ENCODE data around the gene ALX4. TPM values are rescaled to one million over a fixed set of nuclear protein-coding genes. Genes with fewer than 3 reads are reported as not detected.

Gene ALX4
- polyA plus RNA-seq, 4 donors, result 0.04 TPM; not detected in 3

DNA sequence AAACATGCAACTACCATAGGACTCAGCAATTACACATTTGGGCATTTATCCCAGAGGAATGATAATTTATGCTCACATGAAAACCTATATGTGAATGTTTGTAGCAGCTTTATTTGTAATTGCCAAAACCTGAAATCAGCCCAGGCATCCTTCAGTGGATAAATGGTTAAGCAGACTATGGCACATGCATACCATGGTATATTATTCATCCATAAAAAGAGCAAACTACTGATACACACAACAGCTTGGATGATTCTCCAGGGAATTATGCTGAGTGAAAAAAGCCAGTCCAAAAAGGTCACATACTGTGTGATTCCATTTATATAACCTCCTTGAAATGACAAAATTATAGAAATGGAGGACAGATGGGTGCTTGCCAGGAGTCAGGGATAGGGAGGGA is 86.7 kb downstream of the ALX4 start:
- DNase-seq (no peak), FAIRE-seq (no peak)
- no peak overlapping the region for H3K4me3 ChIP-seq (ENCODE audit: low read depth in 1 of 3, low read length in 3 of 3)
- no peaks in the 10 kb centered on the region for H3K4me1 ChIP-seq (ENCODE audit: control insufficient read depth in 3 of 3, insufficient read depth in 2 of 3, low read depth in 1 of 3, low read length in 2 of 3)
- H3K9me3 ChIP-seq (ENCODE audit: control insufficient read depth in 2 of 2, insufficient read depth in 1 of 2, low read depth in 1 of 2, low read length in 1 of 2), result no peaks in the 10 kb centered on the region
- peaks cover 0 to 7% (median 0%) of the 10 kb centered on the region in 3 donors for H3K36me3 ChIP-seq (ENCODE audit: control insufficient read depth in 3 of 3, insufficient read depth in 2 of 3, low read depth in 1 of 3, low read length in 3 of 3)
- no peak overlapping the region for H3K27ac ChIP-seq (ENCODE audit: low read depth in 1 of 3, low read length in 2 of 3)
- H3K27me3 ChIP-seq (ENCODE audit: control insufficient read depth in 3 of 3, insufficient read depth in 3 of 3, low read length in 3 of 3), result no peaks in the 10 kb centered on the region

DNA sequence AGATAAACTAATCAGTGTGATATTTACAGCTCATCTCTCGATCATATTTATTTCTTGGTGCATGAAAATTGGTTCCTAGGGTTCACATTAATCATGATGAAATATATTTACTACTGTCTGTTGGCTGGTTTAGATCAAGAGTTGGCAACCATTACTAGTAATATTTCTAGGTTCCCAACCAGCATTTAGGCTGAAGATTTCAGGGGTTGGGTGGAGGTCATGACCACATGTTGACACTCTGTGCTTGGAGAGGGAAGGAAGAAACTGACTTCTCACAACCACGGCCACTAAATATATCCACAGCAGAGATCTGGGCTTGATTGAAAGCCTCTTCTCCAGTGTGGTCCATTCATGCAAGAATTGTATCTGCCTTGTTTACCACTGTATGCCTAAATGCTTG is 87.9 kb downstream of the ALX4 start:
- H3K27ac ChIP-seq (ENCODE audit: low read depth in 1 of 3, low read length in 2 of 3), result no peak overlapping the region
- no peaks in the 10 kb centered on the region for H3K9me3 ChIP-seq (ENCODE audit: control insufficient read depth in 2 of 2, insufficient read depth in 1 of 2, low read depth in 1 of 2, low read length in 1 of 2)
- DNase-seq (no peak), FAIRE-seq (no peak)
- no peaks in the 10 kb centered on the region for H3K4me1 ChIP-seq (ENCODE audit: control insufficient read depth in 3 of 3, insufficient read depth in 2 of 3, low read depth in 1 of 3, low read length in 2 of 3)
- peaks cover 0 to 7% (median 0%) of the 10 kb centered on the region in 3 donors for H3K36me3 ChIP-seq (ENCODE audit: control insufficient read depth in 3 of 3, insufficient read depth in 2 of 3, low read depth in 1 of 3, low read length in 3 of 3)
- H3K4me3 ChIP-seq (ENCODE audit: low read depth in 1 of 3, low read length in 3 of 3), result no peak overlapping the region
- 65 to 89% (median 84%) methylated on average over 2 of the region's 2 CpGs for WGBS, 3 donors
- no peaks in the 10 kb centered on the region for H3K27me3 ChIP-seq (ENCODE audit: control insufficient read depth in 3 of 3, insufficient read depth in 3 of 3, low read length in 3 of 3)

GRCh38 chr11:44221456-44221855 is 88.5 kb downstream of the ALX4 start:
- Histone ChIP-seq H3K27me3 (ENCODE audit: control insufficient read depth in 3 of 3, insufficient read depth in 3 of 3, low read length in 3 of 3) (no peaks in the 10 kb centered on the region), H3K36me3 (ENCODE audit: control insufficient read depth in 3 of 3, insufficient read depth in 2 of 3, low read depth in 1 of 3, low read length in 3 of 3) (peaks cover 0 to 5% (median 0%) of the 10 kb centered on the region in 3 donors), H3K4me3 (ENCODE audit: low read depth in 1 of 3, low read length in 3 of 3) (no peak overlapping the region), H3K9me3 (ENCODE audit: control insufficient read depth in 2 of 2, insufficient read depth in 1 of 2, low read depth in 1 of 2, low read length in 1 of 2) (no peaks in the 10 kb centered on the region), H3K4me1 (ENCODE audit: control insufficient read depth in 3 of 3, insufficient read depth in 2 of 3, low read depth in 1 of 3, low read length in 2 of 3) (no peaks in the 10 kb centered on the region), H3K27ac (ENCODE audit: low read depth in 1 of 3, low read length in 2 of 3) (no peak overlapping the region)
- FAIRE-seq (no peak), DNase-seq (no peak)
- WGBS, 3 donors, result 71 to 95% (median 88%) methylated on average over 3 of the region's 3 CpGs

DNA sequence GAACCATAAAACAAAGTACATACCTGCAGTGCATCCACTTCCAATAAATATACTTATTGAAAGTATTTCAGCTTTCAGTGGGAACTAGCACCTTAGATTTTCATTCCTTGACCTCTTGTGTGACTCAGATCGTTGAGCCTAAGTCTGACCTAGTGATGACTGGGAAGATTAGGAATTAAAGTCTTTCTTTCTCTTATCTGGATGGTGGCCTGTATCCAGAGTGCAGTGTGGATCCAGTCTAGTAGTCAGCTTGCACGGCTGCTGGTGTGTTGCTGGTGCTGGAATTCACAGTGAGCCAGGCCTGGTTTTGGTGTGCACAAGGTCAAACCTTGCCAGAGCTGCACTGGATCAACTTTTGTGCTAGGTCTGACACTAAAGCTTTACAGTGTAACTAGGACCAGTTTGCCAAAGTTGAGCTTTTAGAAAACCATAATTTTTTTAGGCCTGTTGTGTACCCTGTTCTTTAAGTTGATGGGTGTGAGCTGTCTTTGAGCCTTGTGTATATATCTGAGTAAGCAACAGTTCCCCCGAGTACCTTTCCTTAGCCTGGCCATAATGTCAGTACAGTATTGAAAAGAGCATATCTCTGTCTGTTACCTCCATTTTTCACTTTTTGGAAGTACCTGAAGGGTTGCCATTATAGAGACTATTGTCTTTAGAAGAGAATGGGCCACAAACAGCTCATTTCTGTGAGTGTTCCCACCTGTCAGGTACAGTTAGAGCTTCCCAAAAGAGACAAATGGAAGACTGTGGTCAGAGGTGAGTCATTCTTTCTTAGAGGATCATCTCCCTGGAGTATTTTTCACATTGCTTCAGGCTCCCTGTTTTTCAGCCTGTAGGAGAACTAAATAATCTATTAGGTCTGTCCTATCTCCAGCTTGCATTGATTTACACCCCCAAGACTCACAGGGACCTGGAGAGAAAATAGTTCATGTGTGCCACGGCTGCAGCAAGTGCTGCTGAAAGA is 89.8 kb downstream of the ALX4 start:
- FAIRE-seq (no peak), DNase-seq (no peak)
- Histone ChIP-seq H3K4me1 (ENCODE audit: control insufficient read depth in 3 of 3, insufficient read depth in 2 of 3, low read depth in 1 of 3, low read length in 2 of 3) (no peaks in the 10 kb centered on the region), H3K27ac (ENCODE audit: low read depth in 1 of 3, low read length in 2 of 3) (no peak overlapping the region), H3K36me3 (ENCODE audit: control insufficient read depth in 3 of 3, insufficient read depth in 2 of 3, low read depth in 1 of 3, low read length in 3 of 3) (peaks cover 0 to 4% (median 0%) of the 10 kb centered on the region in 3 donors), H3K27me3 (ENCODE audit: control insufficient read depth in 3 of 3, insufficient read depth in 3 of 3, low read length in 3 of 3) (no peaks in the 10 kb centered on the region), H3K4me3 (ENCODE audit: low read depth in 1 of 3, low read length in 3 of 3) (no peak overlapping the region), H3K9me3 (ENCODE audit: control insufficient read depth in 2 of 2, insufficient read depth in 1 of 2, low read depth in 1 of 2, low read length in 1 of 2) (no peaks in the 10 kb centered on the region)
- WGBS, 3 donors, result 88 to 95% (median 94%) methylated on average over 4 of the region's 4 CpGs

- no peak overlapping the region for H3K27ac ChIP-seq (ENCODE audit: low read depth in 1 of 3, low read length in 2 of 3)
- no peaks in the 10 kb centered on the region for H3K9me3 ChIP-seq (ENCODE audit: control insufficient read depth in 2 of 2, insufficient read depth in 1 of 2, low read depth in 1 of 2, low read length in 1 of 2)
- no peak for DNase-seq
- H3K36me3 ChIP-seq (ENCODE audit: control insufficient read depth in 3 of 3, insufficient read depth in 2 of 3, low read depth in 1 of 3, low read length in 3 of 3), result peaks cover 0 to 4% (median 0%) of the 10 kb centered on the region in 3 donors
- 75 to 100% (median 91%) methylated on average over 1 of the region's 1 CpG for WGBS, 3 donors
- no peaks in the 10 kb centered on the region for H3K4me1 ChIP-seq (ENCODE audit: control insufficient read depth in 3 of 3, insufficient read depth in 2 of 3, low read depth in 1 of 3, low read length in 2 of 3)
- no peaks in the 10 kb centered on the region for H3K27me3 ChIP-seq (ENCODE audit: control insufficient read depth in 3 of 3, insufficient read depth in 3 of 3, low read length in 3 of 3)
- no peak overlapping the region for H3K4me3 ChIP-seq (ENCODE audit: low read depth in 1 of 3, low read length in 3 of 3)
- FAIRE-seq, result no peak
These were observed 92.5 kb downstream of the ALX4 start for GRCh38 chr11:44217432-44217831.

DNA sequence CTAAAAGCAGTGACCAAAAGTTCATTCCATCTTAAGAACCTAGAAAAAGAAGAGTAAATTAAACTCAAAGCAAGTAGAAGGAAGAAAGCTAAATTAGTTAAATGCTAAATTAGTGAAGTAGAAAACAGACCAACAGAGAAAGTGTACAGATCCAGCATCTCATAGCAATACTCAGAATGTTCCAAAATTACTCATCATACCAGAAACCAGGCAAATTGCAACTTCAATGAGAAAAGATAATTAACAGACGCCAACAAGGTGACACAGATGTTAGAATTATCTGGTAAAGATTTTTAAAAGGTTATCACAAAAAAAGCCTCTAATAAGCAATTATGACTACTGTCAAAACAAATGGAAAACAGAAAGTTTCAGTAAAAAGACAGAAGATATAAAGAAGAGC is 96.8 kb downstream of the ALX4 start:
- Histone ChIP-seq H3K27me3 (ENCODE audit: control insufficient read depth in 3 of 3, insufficient read depth in 3 of 3, low read length in 3 of 3) (no peaks in the 10 kb centered on the region), H3K9me3 (ENCODE audit: control insufficient read depth in 2 of 2, insufficient read depth in 1 of 2, low read depth in 1 of 2, low read length in 1 of 2) (no peaks in the 10 kb centered on the region), H3K36me3 (ENCODE audit: control insufficient read depth in 3 of 3, insufficient read depth in 2 of 3, low read depth in 1 of 3, low read length in 3 of 3) (no peaks in the 10 kb centered on the region), H3K4me3 (ENCODE audit: low read depth in 1 of 3, low read length in 3 of 3) (no peak overlapping the region), H3K27ac (ENCODE audit: low read depth in 1 of 3, low read length in 2 of 3) (no peak overlapping the region), H3K4me1 (ENCODE audit: control insufficient read depth in 3 of 3, insufficient read depth in 2 of 3, low read depth in 1 of 3, low read length in 2 of 3) (no peaks in the 10 kb centered on the region)
- FAIRE-seq (no peak), DNase-seq (no peak)
- 60 to 90% (median 88%) methylated on average over 1 of the region's 1 CpG for WGBS, 3 donors

GRCh38 chr11:44212128-44212527 is 97.8 kb downstream of the ALX4 start:
- Histone ChIP-seq H3K27ac (ENCODE audit: low read depth in 1 of 3, low read length in 2 of 3) (no peak overlapping the region), H3K36me3 (ENCODE audit: control insufficient read depth in 3 of 3, insufficient read depth in 2 of 3, low read depth in 1 of 3, low read length in 3 of 3) (peaks cover 1 to 4% (median 2%) of the 10 kb centered on the region in 3 donors), H3K9me3 (ENCODE audit: control insufficient read depth in 2 of 2, insufficient read depth in 1 of 2, low read depth in 1 of 2, low read length in 1 of 2) (no peaks in the 10 kb centered on the region), H3K27me3 (ENCODE audit: control insufficient read depth in 3 of 3, insufficient read depth in 3 of 3, low read length in 3 of 3) (no peaks in the 10 kb centered on the region), H3K4me1 (ENCODE audit: control insufficient read depth in 3 of 3, insufficient read depth in 2 of 3, low read depth in 1 of 3, low read length in 2 of 3) (no peaks in the 10 kb centered on the region), H3K4me3 (ENCODE audit: low read depth in 1 of 3, low read length in 3 of 3) (no peak overlapping the region)
- WGBS, 3 donors, result 98 to 99% (median 98%) methylated on average over 6 of the region's 6 CpGs
- no peak for DNase-seq
- FAIRE-seq, result no peak
